DOHH2 (cell line): ENCODE results near the gene CHMP6.

Experiments
- CTCF ChIP-seq: fragments of 200-600 bp; sonication (generic); IDR thresholded peaks from one replicate; pipeline ENCODE4 v1.5.1; 2014; ENCODE audit warnings: antibody characterized with exemption, mild to moderate bottlenecking, low read depth, low read length; ENCODE audit not compliant: poor library complexity, severe bottlenecking
- EZH2phosphoT487 ChIP-seq: fragments of 200-600 bp; sonication (generic); IDR thresholded peaks from 2 replicates; pipeline ENCODE4 v1.6.1; 2017; ENCODE audit warnings: borderline replicate concordance, mild to moderate bottlenecking, antibody characterized with exemption, low read length, moderate library complexity, mixed read lengths

- TF ChIP-seq CTCF: peak; percentile 41
- TF ChIP-seq EZH2phosphoT487: no peak
Observed at GRCh38 chr17:80970762-80971703, 20.6 kb upstream of the CHMP6 start.
